ENCODE data around the gene BTNL9.

DNA sequence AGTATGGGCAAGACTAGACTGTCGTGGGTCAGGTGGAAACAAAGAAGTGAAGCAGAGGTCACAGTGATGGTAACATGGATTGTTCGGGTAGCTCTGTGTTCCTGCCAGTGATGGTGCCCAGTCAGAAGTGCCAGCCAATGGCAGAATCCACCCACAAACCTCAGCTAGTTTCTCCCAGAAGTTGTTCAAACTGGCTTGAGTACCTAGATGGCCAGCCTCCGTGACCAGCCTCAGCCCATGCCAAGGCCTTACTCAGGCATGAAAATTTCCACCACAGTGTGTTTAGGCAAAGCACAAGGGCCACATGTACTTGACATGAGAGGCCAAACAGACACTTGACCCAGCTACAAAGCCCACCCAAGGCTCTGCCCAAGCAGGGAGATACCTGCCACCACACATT is 19.4 kb upstream of the BTNL9 start:
- TF ChIP-seq, protein P1, sequence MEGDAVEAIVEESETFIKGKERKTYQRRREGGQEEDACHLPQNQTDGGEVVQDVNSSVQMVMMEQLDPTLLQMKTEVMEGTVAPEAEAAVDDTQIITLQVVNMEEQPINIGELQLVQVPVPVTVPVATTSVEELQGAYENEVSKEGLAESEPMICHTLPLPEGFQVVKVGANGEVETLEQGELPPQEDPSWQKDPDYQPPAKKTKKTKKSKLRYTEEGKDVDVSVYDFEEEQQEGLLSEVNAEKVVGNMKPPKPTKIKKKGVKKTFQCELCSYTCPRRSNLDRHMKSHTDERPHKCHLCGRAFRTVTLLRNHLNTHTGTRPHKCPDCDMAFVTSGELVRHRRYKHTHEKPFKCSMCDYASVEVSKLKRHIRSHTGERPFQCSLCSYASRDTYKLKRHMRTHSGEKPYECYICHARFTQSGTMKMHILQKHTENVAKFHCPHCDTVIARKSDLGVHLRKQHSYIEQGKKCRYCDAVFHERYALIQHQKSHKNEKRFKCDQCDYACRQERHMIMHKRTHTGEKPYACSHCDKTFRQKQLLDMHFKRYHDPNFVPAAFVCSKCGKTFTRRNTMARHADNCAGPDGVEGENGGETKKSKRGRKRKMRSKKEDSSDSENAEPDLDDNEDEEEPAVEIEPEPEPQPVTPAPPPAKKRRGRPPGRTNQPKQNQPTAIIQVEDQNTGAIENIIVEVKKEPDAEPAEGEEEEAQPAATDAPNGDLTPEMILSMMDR (IDR thresholded peaks at IDR 0.05; ENCODE audit: low read length), result no peak
- TF ChIP-seq EZH2 (optimal IDR thresholded peaks at IDR 0.05; ENCODE audit: low read depth, low read length), result no peak
- no peak for TF ChIP-seq EZH2phosphoT487 (IDR thresholded peaks at IDR 0.05; ENCODE audit: low read length)
